Osteoblast (primary cell): ENCODE results near the gene POLE. TPM values are rescaled to one million over a fixed set of nuclear protein-coding genes. Genes with fewer than 3 reads are reported as not detected.

Experiments
- DNase-seq: peaks from one replicate; pipeline ENCODE4 v3.0.0; 2011; ENCODE audit warnings: low spot score, mixed read lengths; ENCODE audit not compliant: insufficient read length; ENCODE audit errors: missing footprints
- H2AFZ ChIP-seq: 2 replicates; pipeline ENCODE4 v1.6.0; 2011; ENCODE audit warnings: mild to moderate bottlenecking, low read length
- H3K27ac ChIP-seq: 2 replicates; pipeline ENCODE4 v1.5.1; 2011; ENCODE audit warnings: mild to moderate bottlenecking, low read depth, low read length, moderate library complexity
- H3K27me3 ChIP-seq: 2 replicates; pipeline ENCODE4 v1.6.0; 2012; ENCODE audit warnings: mild to moderate bottlenecking, control low read depth, inconsistent platforms, low read length, moderate library complexity; ENCODE audit not compliant: insufficient read depth
- H3K36me3 ChIP-seq: 2 replicates; pipeline ENCODE4 v1.5.1; 2011; ENCODE audit warnings: mild to moderate bottlenecking, low read length, control low read depth, moderate library complexity; ENCODE audit not compliant: insufficient read depth
- H3K4me1 ChIP-seq: 2 replicates; pipeline ENCODE4 v1.5.1; 2011; ENCODE audit warnings: mild to moderate bottlenecking, low read length, control low read depth, moderate library complexity; ENCODE audit not compliant: insufficient read depth
- H3K4me2 ChIP-seq: 2 replicates; pipeline ENCODE4 v1.6.0; 2011; ENCODE audit warnings: mild to moderate bottlenecking, low read length; ENCODE audit not compliant: insufficient read depth
- H3K4me3 ChIP-seq: fragments of 200-600 bp; sonication (generic); 3 replicates; pipeline ENCODE4 v1.5.1; 2012; ENCODE audit warnings: mild to moderate bottlenecking, low read length, inconsistent platforms; ENCODE audit not compliant: insufficient read depth
- H3K79me2 ChIP-seq: 2 replicates; pipeline ENCODE4 v1.6.0; 2012; ENCODE audit warnings: mild to moderate bottlenecking, low read length, control low read depth, inconsistent platforms; ENCODE audit not compliant: insufficient read depth
- H3K9me3 ChIP-seq: 2 replicates; pipeline ENCODE4 v1.5.1; 2011; ENCODE audit warnings: low read depth, low read length, control low read depth
- H4K20me1 ChIP-seq: 2 replicates; pipeline ENCODE4 v1.6.0; 2012; ENCODE audit warnings: mild to moderate bottlenecking, low read length, control low read depth; ENCODE audit not compliant: insufficient read depth
- total RNA-seq: library from RNA; depleted of rRNA; stranded (reverse); fragments of >200 nt; gene quantifications from 2 replicates; pipeline ENCODE4 v1.2.3, GENCODE V29; 2012
- TF ChIP-seq, protein P1 (sequence below): IDR thresholded peaks from 2 replicates; pipeline ENCODE4 v1.5.1; 2011; ENCODE audit warnings: mild to moderate bottlenecking, low read depth, low read length, moderate library complexity; ENCODE audit errors: extremely low read depth

Gene POLE
- total RNA-seq, 1 donor: 15.2 TPM

DNA sequence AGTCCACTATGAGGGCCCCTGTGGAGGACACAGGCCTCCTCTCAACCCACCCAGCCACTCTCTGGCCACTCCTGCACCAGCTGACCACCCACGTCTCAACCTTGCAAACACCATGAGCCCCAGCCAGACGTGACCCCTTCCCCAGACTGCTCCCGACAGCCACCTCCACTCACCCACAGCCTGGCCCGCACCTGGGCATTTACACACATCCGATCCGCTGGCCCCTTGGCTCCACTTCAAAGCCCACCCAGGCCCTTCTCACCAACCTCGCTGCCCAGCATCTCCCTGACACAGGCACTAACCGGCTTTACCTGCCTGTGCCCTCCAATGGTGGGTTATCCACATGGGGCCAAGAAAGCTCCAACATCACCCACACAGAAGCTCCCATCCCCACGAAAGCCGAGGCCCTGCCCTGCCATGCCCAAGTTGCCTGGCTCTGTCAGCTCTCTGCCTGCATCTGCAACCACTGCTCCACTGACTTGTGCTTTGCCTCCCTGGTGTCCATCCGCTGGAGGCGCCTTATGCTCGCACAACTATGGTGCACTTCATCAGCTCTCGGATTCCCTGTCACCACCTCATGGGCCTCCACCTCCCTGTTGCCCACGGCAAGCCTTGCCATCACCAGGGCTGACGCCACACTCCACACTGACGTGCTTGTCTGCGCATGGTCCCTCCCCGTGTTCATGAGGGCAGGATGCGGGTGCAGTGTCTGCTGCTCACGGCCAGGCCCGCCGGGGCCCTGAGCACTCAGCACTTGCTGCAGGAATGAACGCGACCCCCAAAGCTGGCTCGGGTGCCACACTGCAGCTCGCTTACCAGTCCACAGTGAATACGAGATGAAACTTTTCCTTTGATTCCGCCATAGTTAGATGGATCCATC, 51.8 kb downstream of the POLE start:
- Histone ChIP-seq H3K4me3 (no peak overlapping the region), H2AFZ (no peak overlapping the region), H3K79me2 (no peaks in the 10 kb centered on the region), H4K20me1 (no peaks in the 10 kb centered on the region), H3K9me3 (no peaks in the 10 kb centered on the region), H3K36me3 (peaks cover 24% of the 10 kb centered on the region), H3K27me3 (no peaks in the 10 kb centered on the region), H3K27ac (no peak overlapping the region), H3K4me1 (no peaks in the 10 kb centered on the region), H3K4me2 (no peak overlapping the region)
- TF ChIP-seq, protein P1, sequence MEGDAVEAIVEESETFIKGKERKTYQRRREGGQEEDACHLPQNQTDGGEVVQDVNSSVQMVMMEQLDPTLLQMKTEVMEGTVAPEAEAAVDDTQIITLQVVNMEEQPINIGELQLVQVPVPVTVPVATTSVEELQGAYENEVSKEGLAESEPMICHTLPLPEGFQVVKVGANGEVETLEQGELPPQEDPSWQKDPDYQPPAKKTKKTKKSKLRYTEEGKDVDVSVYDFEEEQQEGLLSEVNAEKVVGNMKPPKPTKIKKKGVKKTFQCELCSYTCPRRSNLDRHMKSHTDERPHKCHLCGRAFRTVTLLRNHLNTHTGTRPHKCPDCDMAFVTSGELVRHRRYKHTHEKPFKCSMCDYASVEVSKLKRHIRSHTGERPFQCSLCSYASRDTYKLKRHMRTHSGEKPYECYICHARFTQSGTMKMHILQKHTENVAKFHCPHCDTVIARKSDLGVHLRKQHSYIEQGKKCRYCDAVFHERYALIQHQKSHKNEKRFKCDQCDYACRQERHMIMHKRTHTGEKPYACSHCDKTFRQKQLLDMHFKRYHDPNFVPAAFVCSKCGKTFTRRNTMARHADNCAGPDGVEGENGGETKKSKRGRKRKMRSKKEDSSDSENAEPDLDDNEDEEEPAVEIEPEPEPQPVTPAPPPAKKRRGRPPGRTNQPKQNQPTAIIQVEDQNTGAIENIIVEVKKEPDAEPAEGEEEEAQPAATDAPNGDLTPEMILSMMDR: no peak
- peak; percentile 69 for DNase-seq

DNA sequence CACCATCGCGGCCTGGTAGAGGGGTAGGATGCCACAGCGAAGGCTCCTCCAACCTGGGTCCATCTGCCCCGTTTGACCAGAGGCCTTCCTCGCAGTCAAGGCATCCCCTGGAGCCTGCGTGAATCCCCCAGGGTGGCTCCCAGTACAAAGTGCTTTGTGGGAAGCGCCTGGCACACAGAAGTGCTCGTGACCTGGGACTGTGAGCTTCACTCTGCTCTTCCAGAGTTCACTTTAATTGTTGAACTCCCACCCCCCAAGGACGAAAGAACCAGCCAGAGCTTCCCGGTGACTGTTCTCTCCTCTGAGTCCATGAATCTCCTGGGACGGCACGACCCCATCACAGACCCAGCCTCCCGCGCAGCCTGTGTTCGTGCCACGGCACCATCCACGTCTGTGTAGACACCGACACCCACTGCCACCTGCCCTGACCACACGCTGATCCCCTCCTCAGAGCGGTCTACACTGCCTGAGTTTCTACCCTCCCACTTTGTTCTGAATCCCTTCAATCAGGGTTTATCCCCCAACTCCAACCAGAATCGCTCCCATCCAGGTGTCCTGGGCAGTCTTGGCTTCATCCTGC, 52.6 kb downstream of the POLE start:
- Histone ChIP-seq H3K4me1 (no peaks in the 10 kb centered on the region), H3K27me3 (no peaks in the 10 kb centered on the region), H3K4me2 (no peak overlapping the region), H3K79me2 (no peaks in the 10 kb centered on the region), H3K36me3 (peaks cover 29% of the 10 kb centered on the region), H2AFZ (no peak overlapping the region), H3K4me3 (no peak overlapping the region), H3K27ac (no peak overlapping the region), H3K9me3 (no peaks in the 10 kb centered on the region), H4K20me1 (no peaks in the 10 kb centered on the region)
- TF ChIP-seq, protein P1: no peak
- peak; percentile 64 for DNase-seq

DNA sequence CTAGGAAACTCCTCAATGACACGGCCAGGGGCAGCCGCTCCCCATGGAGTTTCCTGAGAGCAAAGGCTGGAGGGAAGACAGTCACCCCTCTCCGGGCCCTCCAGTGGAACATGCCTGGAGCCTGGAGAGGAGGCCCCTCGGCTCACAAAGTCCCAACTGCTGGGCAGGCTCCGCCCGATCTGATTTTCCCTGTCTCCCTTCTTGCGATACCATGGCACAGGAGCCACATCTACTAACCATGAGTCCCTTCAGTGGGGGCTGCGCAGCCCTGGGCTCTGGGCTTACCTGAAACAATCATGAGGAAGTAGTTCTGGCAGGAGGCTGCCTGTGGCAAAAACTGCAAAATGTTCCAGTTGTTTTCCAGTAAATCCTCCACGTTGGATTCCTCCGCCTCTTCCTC, 53.2 kb downstream of the POLE start:
- Histone ChIP-seq H3K36me3 (peaks cover 35% of the 10 kb centered on the region), H3K9me3 (no peaks in the 10 kb centered on the region), H2AFZ (no peak overlapping the region), H3K4me3 (no peak overlapping the region), H3K79me2 (no peaks in the 10 kb centered on the region), H3K27ac (no peak overlapping the region), H3K4me1 (no peaks in the 10 kb centered on the region), H3K27me3 (no peaks in the 10 kb centered on the region), H4K20me1 (no peaks in the 10 kb centered on the region), H3K4me2 (no peak overlapping the region)
- TF ChIP-seq, protein P1: no peak
- peak; percentile 34 for DNase-seq

DNA sequence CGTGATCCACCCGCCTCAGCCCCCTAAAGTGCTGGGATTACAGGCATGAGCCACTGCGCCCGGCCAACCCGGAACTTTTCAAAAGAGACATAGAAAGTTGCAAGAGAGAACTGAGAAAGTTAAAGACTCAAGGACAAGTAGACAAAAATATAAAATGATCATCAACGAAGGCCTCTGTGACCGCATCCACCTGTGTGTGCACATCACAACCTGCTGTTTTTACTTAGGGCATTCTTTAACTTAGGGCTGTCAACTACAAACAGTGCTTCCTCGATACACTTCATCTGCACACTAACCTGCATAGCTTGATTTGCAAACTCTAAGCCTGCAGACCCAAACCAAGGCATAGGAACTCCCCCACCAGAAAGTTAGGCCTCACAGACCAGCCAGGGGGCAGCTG, 53.7 kb downstream of the POLE start:
- Histone ChIP-seq H3K27ac (no peak overlapping the region), H3K4me2 (no peak overlapping the region), H3K4me3 (no peak overlapping the region), H4K20me1 (no peaks in the 10 kb centered on the region), H3K79me2 (no peaks in the 10 kb centered on the region), H3K4me1 (no peaks in the 10 kb centered on the region), H2AFZ (no peak overlapping the region), H3K27me3 (no peaks in the 10 kb centered on the region), H3K9me3 (no peaks in the 10 kb centered on the region), H3K36me3 (peaks cover 36% of the 10 kb centered on the region)
- TF ChIP-seq, protein P1: no peak
- DNase-seq: peak; percentile 65
